ENCODE data around the gene SLC1A5.

The SLC1A5 gene

DNA sequence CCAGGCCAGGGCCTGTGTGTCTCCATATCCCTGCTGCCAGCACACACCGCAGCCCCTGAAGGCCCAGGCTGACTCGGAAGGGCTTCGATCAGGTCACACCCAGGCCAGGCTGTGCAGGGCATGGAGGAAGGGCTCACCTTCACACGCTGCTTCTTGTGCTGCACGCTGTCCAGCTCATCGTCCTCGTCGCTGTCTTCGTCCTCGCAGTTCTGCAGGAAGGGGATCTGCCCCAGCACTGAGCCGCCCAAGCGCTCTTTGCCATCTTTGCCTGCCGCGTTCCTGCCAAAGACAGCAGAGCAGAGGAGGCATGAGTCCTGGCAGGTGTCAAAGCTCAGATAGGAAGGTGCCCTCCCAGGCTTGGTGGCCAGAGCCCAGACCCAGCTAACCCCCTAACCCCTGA, 57.8 kb downstream of the SLC1A5 start:
- H3K9me3 ChIP-seq = no peaks in the 10 kb centered on the region
- H3K27me3 ChIP-seq = no peaks in the 10 kb centered on the region
- H3K27ac ChIP-seq = peak overlapping the region; percentile 97
- peak overlapping the region; percentile 68 to 69 for H3K4me3 ChIP-seq (ENCODE audit: low read depth in 1 of 2, low read length in 1 of 2)
- peaks cover 57 to 64% of the 10 kb centered on the region in 2 experiments for H3K4me1 ChIP-seq (ENCODE audit: control insufficient read depth in 1 of 2, insufficient read depth in 1 of 2, low read depth in 1 of 2, low read length in 1 of 2)
- peaks cover 64% of the 10 kb centered on the region for H3K36me3 ChIP-seq
- TF ChIP-seq, protein P1, sequence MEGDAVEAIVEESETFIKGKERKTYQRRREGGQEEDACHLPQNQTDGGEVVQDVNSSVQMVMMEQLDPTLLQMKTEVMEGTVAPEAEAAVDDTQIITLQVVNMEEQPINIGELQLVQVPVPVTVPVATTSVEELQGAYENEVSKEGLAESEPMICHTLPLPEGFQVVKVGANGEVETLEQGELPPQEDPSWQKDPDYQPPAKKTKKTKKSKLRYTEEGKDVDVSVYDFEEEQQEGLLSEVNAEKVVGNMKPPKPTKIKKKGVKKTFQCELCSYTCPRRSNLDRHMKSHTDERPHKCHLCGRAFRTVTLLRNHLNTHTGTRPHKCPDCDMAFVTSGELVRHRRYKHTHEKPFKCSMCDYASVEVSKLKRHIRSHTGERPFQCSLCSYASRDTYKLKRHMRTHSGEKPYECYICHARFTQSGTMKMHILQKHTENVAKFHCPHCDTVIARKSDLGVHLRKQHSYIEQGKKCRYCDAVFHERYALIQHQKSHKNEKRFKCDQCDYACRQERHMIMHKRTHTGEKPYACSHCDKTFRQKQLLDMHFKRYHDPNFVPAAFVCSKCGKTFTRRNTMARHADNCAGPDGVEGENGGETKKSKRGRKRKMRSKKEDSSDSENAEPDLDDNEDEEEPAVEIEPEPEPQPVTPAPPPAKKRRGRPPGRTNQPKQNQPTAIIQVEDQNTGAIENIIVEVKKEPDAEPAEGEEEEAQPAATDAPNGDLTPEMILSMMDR (IDR thresholded peaks at IDR 0.05) = no peak

DNA sequence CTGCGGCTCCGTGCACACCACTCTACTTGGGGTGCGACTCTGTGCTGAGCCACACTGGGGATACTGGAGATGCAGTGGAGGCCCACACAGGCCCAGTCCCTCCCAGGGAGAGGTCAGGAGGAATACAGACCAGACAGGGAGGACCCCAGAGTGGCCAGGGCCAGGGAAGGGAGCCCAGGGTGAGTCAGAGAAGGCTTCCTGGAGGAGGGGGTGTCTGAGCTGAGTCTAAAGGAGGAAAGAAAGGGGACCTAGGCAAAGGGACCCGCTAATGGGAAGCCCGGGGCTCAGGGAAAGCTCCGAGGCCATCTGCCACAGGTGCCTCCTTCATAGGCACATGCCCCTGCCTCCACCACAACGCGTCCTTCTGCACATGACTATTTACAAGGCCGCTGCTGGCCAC, 58.2 kb downstream of the SLC1A5 start:
- Histone ChIP-seq H3K27me3 (no peaks in the 10 kb centered on the region), H3K36me3 (peaks cover 66% of the 10 kb centered on the region), H3K4me3 (ENCODE audit: low read depth in 1 of 2, low read length in 1 of 2) (peak overlapping the region in 1 of 2 experiments; percentile 69), H3K27ac (peak overlapping the region; percentile 97), H3K9me3 (no peaks in the 10 kb centered on the region), H3K4me1 (ENCODE audit: control insufficient read depth in 1 of 2, insufficient read depth in 1 of 2, low read depth in 1 of 2, low read length in 1 of 2) (peaks cover 55 to 61% of the 10 kb centered on the region in 2 experiments)
- TF ChIP-seq, protein P1 (IDR thresholded peaks at IDR 0.05) = no peak

GRCh38 chr19:46729696-46730095, 58.7 kb downstream of the SLC1A5 start:
- Histone ChIP-seq H3K27ac (peak overlapping the region; percentile 97), H3K4me3 (ENCODE audit: low read depth in 1 of 2, low read length in 1 of 2) (no peak overlapping the region), H3K36me3 (peaks cover 71% of the 10 kb centered on the region), H3K4me1 (ENCODE audit: control insufficient read depth in 1 of 2, insufficient read depth in 1 of 2, low read depth in 1 of 2, low read length in 1 of 2) (peaks cover 50 to 56% of the 10 kb centered on the region in 2 experiments), H3K27me3 (no peaks in the 10 kb centered on the region), H3K9me3 (no peaks in the 10 kb centered on the region)
- TF ChIP-seq, protein P1 (IDR thresholded peaks at IDR 0.05) = no peak

DNA sequence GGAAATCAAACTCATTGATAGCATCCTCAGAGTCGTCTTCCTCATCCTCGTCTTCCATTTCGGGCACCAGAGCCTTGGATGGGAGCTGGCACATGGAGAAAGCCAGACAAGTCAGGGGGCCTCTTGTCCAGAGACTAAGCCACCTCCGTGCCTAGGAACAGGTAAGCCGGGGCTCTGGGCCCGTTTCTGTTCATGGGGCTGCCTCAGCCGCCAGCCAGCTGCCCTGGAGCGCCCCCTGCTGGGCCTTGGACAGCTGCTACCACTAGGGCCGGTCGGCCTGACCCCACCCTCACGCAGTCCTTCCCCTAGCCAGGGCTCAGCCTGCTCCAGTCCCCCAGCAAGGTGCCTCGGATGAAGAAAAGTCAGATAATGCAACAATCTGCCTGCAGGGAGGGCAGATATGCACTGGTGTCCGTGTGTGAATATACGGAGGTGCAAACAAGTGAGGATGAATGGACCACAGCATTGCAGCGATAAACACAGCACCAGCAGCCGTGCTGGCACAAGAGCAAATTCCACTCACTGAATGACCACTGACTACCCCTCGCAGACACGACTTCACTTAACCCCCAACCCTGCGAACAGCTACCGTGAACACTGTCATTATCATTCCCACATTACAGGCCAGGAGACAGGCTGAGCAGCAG, 59.6 kb downstream of the SLC1A5 start:
- TF ChIP-seq, protein P1 (IDR thresholded peaks at IDR 0.05) = peak; percentile 92
- Histone ChIP-seq H3K4me1 (ENCODE audit: control insufficient read depth in 1 of 2, insufficient read depth in 1 of 2, low read depth in 1 of 2, low read length in 1 of 2) (peaks cover 41 to 47% of the 10 kb centered on the region in 2 experiments), H3K36me3 (peaks cover 80% of the 10 kb centered on the region), H3K27me3 (no peaks in the 10 kb centered on the region), H3K4me3 (ENCODE audit: low read depth in 1 of 2, low read length in 1 of 2) (no peak overlapping the region), H3K27ac (peak overlapping the region; percentile 28), H3K9me3 (no peaks in the 10 kb centered on the region)

DNA sequence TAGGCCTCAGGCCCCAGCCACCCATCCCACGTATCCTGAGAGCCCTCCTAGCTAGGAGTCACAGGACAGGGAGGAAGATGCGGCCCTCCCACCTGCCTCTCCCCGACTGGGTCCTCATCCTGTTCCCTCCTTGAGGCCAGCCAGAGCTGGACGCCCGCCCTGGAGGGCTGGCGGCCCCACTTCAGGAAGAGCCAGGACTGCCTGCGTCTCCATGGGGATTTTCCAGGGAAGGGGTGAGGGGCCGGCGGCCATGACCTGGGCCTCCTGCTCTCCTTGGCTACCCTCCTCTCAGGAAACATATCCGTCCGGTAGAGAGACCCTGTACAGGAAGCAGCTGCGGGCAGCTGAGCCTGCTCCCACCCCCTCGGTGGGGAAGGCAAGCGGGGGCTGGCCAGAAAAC, 60.2 kb downstream of the SLC1A5 start:
- Histone ChIP-seq H3K4me3 (ENCODE audit: low read depth in 1 of 2, low read length in 1 of 2) (no peak overlapping the region), H3K36me3 (peaks cover 86% of the 10 kb centered on the region), H3K27ac (no peak overlapping the region), H3K9me3 (no peaks in the 10 kb centered on the region), H3K27me3 (no peaks in the 10 kb centered on the region), H3K4me1 (ENCODE audit: control insufficient read depth in 1 of 2, insufficient read depth in 1 of 2, low read depth in 1 of 2, low read length in 1 of 2) (peaks cover 38 to 41% of the 10 kb centered on the region in 2 experiments)
- TF ChIP-seq, protein P1 (IDR thresholded peaks at IDR 0.05) = no peak

Measured in neutrophil (primary cell).